Measurements from ENCODE around the gene SUGP2. TPM values are rescaled to one million over a fixed set of nuclear protein-coding genes. Genes with fewer than 3 reads are reported as not detected.
A peak's percentile ranks its signal among the peaks of the same experiment; 100 is the strongest.

Gene SUGP2
- total RNA-seq, 2 experiments from 2014 or later: 98.1 to 102 TPM

- H3K36me3 Mint-ChIP-seq: peaks cover 9% of the 10 kb centered on the region
- ChIA-PET POLR2A (no interaction called here), CTCF (no interaction called here)
Observed at GRCh38 chr19:19043481-19043880, 10.2 kb upstream of the SUGP2 start.

GRCh38 chr19:19042732-19043280 lies 9.5 kb upstream of the SUGP2 start:
- ChIA-PET CTCF (no interaction called here), POLR2A (no interaction called here)
- H3K9me3 Mint-ChIP-seq: no peaks in the 10 kb centered on the region
- no peak overlapping the region for H3K27ac Mint-ChIP-seq
- DNase-seq: no peak
- peaks cover 9% of the 10 kb centered on the region for H3K36me3 Mint-ChIP-seq
- H3K4me3 Mint-ChIP-seq: no peak overlapping the region
- H3K27me3 Mint-ChIP-seq: no peaks in the 10 kb centered on the region
- intact Hi-C loops (cut with micrococcal nuclease): no loop called here
- H3K4me1 Mint-ChIP-seq (ENCODE audit: low read depth): peaks cover 11% of the 10 kb centered on the region

More at GRCh38 chr19:19043481-19043880, 10.2 kb upstream of the SUGP2 start:
- DNase-seq: no peak
- Mint-ChIP-seq H3K4me3 (no peak overlapping the region), H3K9me3 (no peaks in the 10 kb centered on the region), H3K27me3 (no peaks in the 10 kb centered on the region), H3K4me1 (ENCODE audit: low read depth) (peaks cover 11% of the 10 kb centered on the region), H3K27ac (no peak overlapping the region)
- intact Hi-C loops (cut with micrococcal nuclease): no loop called here

- no peak overlapping the region for H3K27ac Mint-ChIP-seq
- intact Hi-C loops (cut with micrococcal nuclease): no loop called here
- CTCF ChIA-PET: no interaction called here
- no peak overlapping the region for H3K4me3 Mint-ChIP-seq
- POLR2A ChIA-PET: no interaction called here
- DNase-seq: no peak
- H3K36me3 Mint-ChIP-seq: peaks cover 5% of the 10 kb centered on the region
- no peaks in the 10 kb centered on the region for H3K9me3 Mint-ChIP-seq
- no peaks in the 10 kb centered on the region for H3K27me3 Mint-ChIP-seq
- H3K4me1 Mint-ChIP-seq (ENCODE audit: low read depth): peaks cover 13% of the 10 kb centered on the region
Observed at GRCh38 chr19:19040417-19040816, 7.1 kb upstream of the SUGP2 start.

DNA sequence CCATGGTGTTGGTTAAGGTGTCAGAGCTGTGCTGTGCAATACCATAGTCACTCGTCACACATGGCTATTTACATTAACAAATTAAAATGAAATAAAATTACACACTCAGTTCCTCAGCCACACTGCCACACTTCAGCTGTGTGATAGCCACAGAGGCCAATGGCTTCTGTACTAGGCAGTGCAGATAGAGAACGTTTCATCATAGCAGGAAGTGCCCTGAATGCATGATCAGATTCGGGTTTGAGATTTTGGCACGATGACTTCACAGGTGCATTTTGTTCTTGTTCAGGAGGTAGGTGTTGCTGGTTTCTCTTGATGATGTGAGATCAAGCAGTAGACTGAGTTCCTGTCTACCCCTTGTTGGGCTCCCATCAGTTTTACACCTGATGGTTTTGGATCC lies 6.6 kb upstream of the SUGP2 start:
- Mint-ChIP-seq H3K27me3 (no peaks in the 10 kb centered on the region), H3K27ac (peak overlapping the region; percentile 46), H3K4me1 (ENCODE audit: low read depth) (peaks cover 17% of the 10 kb centered on the region), H3K4me3 (no peak overlapping the region), H3K9me3 (no peaks in the 10 kb centered on the region), H3K36me3 (peaks cover 5% of the 10 kb centered on the region)
- intact Hi-C loops (cut with micrococcal nuclease): no loop called here
- ChIA-PET POLR2A (no interaction called here), CTCF (no interaction called here)
- peak; percentile 18 for DNase-seq

DNA sequence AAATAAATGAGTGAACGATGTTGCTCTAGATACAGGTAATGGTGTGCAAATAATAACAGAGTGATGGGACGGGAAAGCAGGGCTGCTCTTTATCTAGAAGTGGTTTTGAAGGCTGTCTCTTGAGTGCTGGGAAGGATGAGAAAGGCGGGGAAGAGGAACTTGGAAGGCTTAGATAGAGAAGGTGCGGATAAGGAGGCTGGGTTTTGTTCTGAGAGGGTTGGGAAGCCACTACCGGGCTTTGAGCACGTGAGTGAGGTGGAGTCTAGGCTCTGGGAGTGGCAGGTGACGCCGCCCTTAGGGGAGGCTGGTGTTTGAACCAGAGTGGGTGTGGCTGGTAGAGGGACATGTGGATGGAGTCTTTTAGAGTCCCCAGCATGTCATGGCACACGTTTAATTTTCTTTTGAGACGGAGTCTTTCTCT lies 897 bp upstream of the SUGP2 start:
- H3K4me3 Mint-ChIP-seq: peak overlapping the region; percentile 81
- no peaks in the 10 kb centered on the region for H3K9me3 Mint-ChIP-seq
- intact Hi-C loops (cut with micrococcal nuclease): loop anchor here (1.0 to 5.0 kb wide), 2 partner anchors 30 to 373 kb away; partner anchors contain the start of gene GATAD2A
- peaks cover 30% of the 10 kb centered on the region for H3K4me1 Mint-ChIP-seq (ENCODE audit: low read depth)
- POLR2A ChIA-PET: no interaction called here
- CTCF ChIA-PET: no interaction called here
- peak overlapping the region; percentile 79 for H3K27ac Mint-ChIP-seq
- peaks cover 16% of the 10 kb centered on the region for H3K36me3 Mint-ChIP-seq
- DNase-seq: peak; percentile 86
- H3K27me3 Mint-ChIP-seq: no peaks in the 10 kb centered on the region

DNA sequence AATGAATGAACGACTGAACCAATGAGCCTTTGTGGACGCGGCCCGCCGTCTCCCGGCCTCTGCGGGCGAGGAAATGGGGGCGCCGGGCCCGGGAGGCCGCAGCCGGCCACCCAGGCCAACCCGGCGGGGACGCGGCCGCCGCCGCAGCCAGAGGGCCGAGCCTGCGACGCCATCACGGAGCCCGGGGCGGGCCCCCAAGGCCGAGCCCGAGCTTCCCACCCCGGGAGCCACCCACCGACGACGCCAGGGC lies 216 bp downstream of the SUGP2 start:
- H3K4me3 Mint-ChIP-seq: peak overlapping the region; percentile 89
- H3K4me1 Mint-ChIP-seq (ENCODE audit: low read depth): peaks cover 34% of the 10 kb centered on the region
- no peak for DNase-seq
- POLR2A ChIA-PET: no interaction called here
- H3K27ac Mint-ChIP-seq: peak overlapping the region; percentile 84
- peaks cover 21% of the 10 kb centered on the region for H3K36me3 Mint-ChIP-seq
- intact Hi-C loops (cut with micrococcal nuclease): loop anchor here (1.0 to 5.0 kb wide), 2 partner anchors 114 to 374 kb away; partner anchors contain the start of genes COPE, DDX49 and GATAD2A
- CTCF ChIA-PET: no interaction called here
- H3K27me3 Mint-ChIP-seq: no peaks in the 10 kb centered on the region
- no peaks in the 10 kb centered on the region for H3K9me3 Mint-ChIP-seq

DNA sequence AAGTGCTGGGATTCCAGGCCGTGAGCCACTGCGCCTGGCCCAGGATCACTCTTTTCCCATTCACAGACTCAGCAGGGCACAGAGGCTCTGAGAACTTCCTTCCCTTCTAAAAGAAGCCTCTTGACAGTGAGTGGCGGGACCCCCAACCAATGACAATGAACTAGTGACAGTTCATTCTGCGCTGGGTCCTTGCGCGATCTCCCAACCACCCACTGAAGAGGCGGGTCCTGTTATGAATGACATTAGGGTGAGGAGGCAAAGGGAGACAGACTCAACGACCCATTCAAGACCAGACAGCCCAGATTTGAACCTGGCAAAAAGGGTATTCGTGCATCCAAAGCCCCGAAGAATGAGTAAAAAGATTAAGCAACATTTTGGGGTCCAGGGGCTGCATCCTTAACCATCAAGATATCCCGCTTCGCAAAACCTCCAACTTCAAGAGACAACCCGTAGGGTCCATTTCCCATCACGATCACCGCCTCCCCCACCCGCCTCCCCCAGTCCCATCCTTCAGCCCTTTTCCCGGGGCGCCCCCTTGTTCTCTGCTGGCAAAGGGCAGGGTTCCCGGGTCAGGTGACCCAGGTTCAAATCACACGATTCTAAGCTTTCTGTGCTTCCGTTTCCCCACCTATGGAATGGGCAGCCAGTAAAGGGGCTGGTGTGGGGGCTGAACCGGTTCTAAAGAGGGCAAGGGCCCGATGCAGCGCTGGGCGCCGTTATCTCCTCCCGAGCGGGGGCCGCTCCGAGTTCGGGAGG lies 719 bp downstream of the SUGP2 start:
- Mint-ChIP-seq H3K36me3 (peaks cover 26% of the 10 kb centered on the region), H3K27ac (peak overlapping the region; percentile 84), H3K27me3 (no peaks in the 10 kb centered on the region), H3K9me3 (no peaks in the 10 kb centered on the region), H3K4me3 (peak overlapping the region; percentile 89), H3K4me1 (ENCODE audit: low read depth) (peaks cover 35% of the 10 kb centered on the region)
- CTCF ChIA-PET: no interaction called here
- POLR2A ChIA-PET: no interaction called here
- DNase-seq: peak; percentile 89
- intact Hi-C loops (cut with micrococcal nuclease): loop anchor here (1.0 to 5.0 kb wide), 2 partner anchors 113 to 375 kb away; partner anchors contain the start of genes COPE, DDX49 and GATAD2A

GRCh38 chr19:19031891-19032290 lies 1.4 kb downstream of the SUGP2 start:
- Mint-ChIP-seq H3K27me3 (no peaks in the 10 kb centered on the region), H3K4me1 (ENCODE audit: low read depth) (peaks cover 40% of the 10 kb centered on the region), H3K27ac (no peak overlapping the region), H3K36me3 (peaks cover 31% of the 10 kb centered on the region), H3K9me3 (no peaks in the 10 kb centered on the region), H3K4me3 (peak overlapping the region; percentile 89)
- ChIA-PET CTCF (no interaction called here), POLR2A (no interaction called here)
- DNase-seq: no peak
- intact Hi-C loops (cut with micrococcal nuclease): loop anchor here (5.0 kb wide), 1 partner anchor 375 kb away; the partner anchor contains the start of gene GATAD2A

DNA sequence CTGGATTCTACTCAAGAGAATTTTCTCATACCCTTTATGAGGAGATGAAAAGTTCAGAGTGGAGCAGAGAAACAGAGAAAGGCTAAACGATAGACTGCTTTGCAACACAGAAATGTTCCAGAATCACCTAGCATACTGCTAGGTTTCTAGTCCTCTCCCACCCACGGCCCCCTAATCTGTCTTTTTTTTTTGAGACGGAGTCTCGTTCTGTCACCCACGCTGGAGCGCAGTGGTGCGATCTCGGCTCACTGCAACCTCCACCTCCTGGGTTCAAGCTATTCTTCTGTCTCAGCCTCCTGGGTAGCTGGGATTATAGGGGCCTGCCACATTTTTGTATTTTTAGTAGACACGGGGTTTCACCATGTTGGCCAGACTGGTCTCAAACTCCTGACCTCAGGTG lies 4.8 kb downstream of the SUGP2 start:
- CTCF ChIA-PET: interaction anchor here (0.6 kb wide), 1 partner anchor 8 kb away, joined by 3 read pairs; no protein-coding TSS in a partner anchor
- Mint-ChIP-seq H3K9me3 (no peaks in the 10 kb centered on the region), H3K27me3 (no peaks in the 10 kb centered on the region), H3K36me3 (peaks cover 55% of the 10 kb centered on the region), H3K4me3 (no peak overlapping the region), H3K27ac (no peak overlapping the region), H3K4me1 (ENCODE audit: low read depth) (peaks cover 32% of the 10 kb centered on the region)
- intact Hi-C loops (cut with micrococcal nuclease): no loop called here
- no peak for DNase-seq
- POLR2A ChIA-PET: no interaction called here

DNA sequence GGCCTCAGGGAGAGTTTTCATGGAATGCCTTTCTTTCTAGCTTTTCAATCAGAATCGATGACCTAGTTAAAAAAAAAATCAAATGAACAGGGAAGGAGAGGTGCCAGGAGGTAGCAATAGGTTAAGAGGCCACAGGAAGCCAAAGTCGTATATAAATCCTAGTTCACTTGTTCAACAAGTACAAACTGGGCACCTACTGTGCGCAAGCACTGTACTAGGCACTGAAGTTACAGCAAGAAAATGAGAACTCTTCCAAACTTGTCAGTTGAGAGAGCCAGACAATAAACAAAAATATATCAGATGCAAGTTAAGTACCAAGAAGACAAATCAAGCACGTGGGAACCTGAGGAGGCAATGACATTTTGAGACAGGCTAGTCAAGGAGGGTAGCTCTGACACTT lies 6.1 kb downstream of the SUGP2 start:
- no peaks in the 10 kb centered on the region for H3K27me3 Mint-ChIP-seq
- POLR2A ChIA-PET: no interaction called here
- H3K4me1 Mint-ChIP-seq (ENCODE audit: low read depth): peaks cover 40% of the 10 kb centered on the region

DNA sequence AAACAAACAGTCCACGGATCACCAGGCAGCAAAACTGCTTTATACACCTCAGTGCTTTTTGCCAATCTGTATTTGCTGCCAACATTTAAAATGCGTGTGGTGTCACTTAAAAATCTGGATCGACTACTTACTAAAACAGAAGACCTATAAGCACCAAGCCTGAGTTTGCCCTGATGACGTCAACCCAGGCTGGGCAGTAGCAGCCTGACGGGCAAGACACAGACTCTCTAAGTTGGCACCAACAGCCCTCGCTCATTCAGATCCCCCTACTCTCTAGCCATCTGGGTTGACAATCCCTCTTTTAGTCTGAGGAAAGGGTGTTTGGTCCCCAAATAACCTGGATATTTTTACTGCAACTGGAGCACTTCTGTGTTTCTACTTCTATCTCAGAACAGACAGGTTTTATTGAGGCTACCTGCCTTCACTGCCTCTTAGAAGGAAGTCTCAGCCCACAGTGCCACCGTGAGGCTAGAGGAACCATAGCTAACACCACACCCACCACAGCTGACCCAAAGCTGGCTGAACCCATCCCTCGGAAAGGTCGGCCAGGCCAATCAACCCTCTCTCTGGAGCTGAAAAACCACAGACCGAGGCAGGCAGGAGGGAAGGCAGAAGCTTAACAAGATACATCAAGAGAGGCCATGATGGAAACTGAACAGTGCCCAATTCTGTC lies 6.9 kb downstream of the SUGP2 start:
- H3K4me1 Mint-ChIP-seq (ENCODE audit: low read depth): peaks cover 34% of the 10 kb centered on the region
- CTCF ChIA-PET: no interaction called here
- no peak overlapping the region for H3K27ac Mint-ChIP-seq
- H3K36me3 Mint-ChIP-seq: peaks cover 49% of the 10 kb centered on the region
- no peak overlapping the region for H3K4me3 Mint-ChIP-seq
- intact Hi-C loops (cut with micrococcal nuclease): no loop called here
- no peak for DNase-seq
- no peaks in the 10 kb centered on the region for H3K9me3 Mint-ChIP-seq
- POLR2A ChIA-PET: no interaction called here
- H3K27me3 Mint-ChIP-seq: no peaks in the 10 kb centered on the region

More for the DNA sequence above, 6.1 kb downstream of the SUGP2 start:
- no peak for DNase-seq
- no peak overlapping the region for H3K4me3 Mint-ChIP-seq
- intact Hi-C loops (cut with micrococcal nuclease): no loop called here
- peaks cover 51% of the 10 kb centered on the region for H3K36me3 Mint-ChIP-seq
- H3K9me3 Mint-ChIP-seq: no peaks in the 10 kb centered on the region
- H3K27ac Mint-ChIP-seq: no peak overlapping the region
- CTCF ChIA-PET: no interaction called here

DNA sequence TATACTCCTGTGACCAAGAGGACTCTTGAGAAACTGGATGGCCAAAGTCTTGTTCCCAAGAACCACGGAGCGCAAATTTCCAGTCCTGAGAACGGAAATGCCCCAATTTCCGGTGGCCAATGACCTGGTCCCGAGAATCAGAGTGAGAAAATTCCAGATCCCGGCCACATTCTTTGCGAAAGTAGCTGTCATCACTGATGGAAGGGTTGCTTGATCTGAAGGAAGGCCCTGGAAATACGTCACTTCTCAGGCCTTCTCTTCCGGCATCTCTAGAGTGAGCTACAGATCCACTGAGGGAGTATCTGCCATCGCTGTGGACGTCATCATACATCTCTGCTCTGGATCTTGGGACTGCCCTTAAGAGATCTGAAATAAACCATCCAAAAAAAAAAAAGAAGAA lies 7.5 kb downstream of the SUGP2 start:
- POLR2A ChIA-PET: no interaction called here
- Mint-ChIP-seq H3K36me3 (peaks cover 51% of the 10 kb centered on the region), H3K27me3 (no peaks in the 10 kb centered on the region), H3K4me1 (ENCODE audit: low read depth) (peaks cover 37% of the 10 kb centered on the region), H3K4me3 (no peak overlapping the region), H3K27ac (no peak overlapping the region), H3K9me3 (no peaks in the 10 kb centered on the region)
- CTCF ChIA-PET: no interaction called here
- DNase-seq: no peak
- intact Hi-C loops (cut with micrococcal nuclease): no loop called here

All from activated CD4-positive, alpha-beta memory T cell treated with anti-CD3 and anti-CD28 coated beads for 36 hours (primary cell).